ENCODE measurements around the gene GALNT17. TPM values are rescaled to one million over a fixed set of nuclear protein-coding genes. Genes with fewer than 3 reads are reported as not detected.

The GALNT17 gene
- total RNA-seq, 1 donor = not detected

DNA sequence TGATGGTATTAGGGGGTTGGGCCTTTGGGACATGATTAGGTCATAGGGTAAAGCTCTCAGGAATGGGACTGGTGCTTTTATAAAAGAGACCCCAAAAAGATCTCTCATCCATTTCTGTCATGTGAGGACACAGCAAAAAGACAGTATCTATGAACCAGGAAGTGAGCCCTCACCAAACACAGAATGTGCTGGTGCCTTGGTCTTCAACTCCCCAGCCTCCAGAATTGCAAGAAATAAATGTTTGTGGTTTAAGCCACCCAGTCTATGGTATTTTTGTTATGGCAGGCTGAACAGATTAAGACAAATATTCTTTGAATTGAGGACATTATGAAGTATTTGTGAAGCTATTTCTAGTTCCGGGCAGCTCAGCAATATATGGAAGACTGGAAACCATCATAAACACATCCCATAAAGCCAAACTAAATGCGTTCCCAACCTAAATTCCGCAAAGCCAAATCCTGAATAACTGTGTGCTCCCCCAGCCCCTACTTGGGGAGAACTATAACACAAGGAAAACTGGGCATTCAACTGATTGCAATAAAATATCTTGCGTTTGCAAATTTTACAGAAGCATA lies 153.7 kb downstream of the GALNT17 start:
- TF ChIP-seq CTCF (IDR thresholded peaks at IDR 0.05; ENCODE audit: insufficient read depth, low read depth, low read length) = no peak
- H3K4me3 ChIP-seq (ENCODE audit: low read depth, low read length) = no peak overlapping the region

DNA sequence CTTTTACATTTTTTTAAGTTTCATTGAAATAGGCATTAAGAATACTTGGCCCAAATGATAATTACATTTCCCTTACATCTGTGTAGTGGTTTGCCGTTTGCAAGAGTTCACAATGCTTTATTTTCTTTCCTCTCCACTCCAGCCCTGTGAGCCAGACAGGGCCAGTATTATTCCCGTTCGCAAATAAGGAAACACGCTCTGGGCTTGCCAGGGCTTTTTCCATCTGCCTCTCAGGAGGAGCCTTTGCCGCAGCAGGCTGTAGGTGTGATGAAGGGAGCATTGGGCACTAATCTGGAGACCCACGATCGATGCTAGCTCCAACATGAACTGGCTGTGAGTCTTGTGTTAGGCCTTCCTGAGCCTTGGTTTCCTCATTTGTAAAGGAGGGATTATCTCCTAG lies 154.4 kb downstream of the GALNT17 start:
- no peak overlapping the region for H3K4me3 ChIP-seq (ENCODE audit: low read depth, low read length)
- no peak for DNase-seq (ENCODE audit: low read depth)
- no peak for TF ChIP-seq CTCF (IDR thresholded peaks at IDR 0.05; ENCODE audit: insufficient read depth, low read depth, low read length)

More for the DNA sequence above, 153.7 kb downstream of the GALNT17 start:
- no peak for DNase-seq (ENCODE audit: low read depth)

GRCh38 chr7:71286924-71287323 lies 155.0 kb downstream of the GALNT17 start:
- no peak for DNase-seq (ENCODE audit: low read depth)
- no peak for TF ChIP-seq CTCF (IDR thresholded peaks at IDR 0.05; ENCODE audit: insufficient read depth, low read depth, low read length)

DNA sequence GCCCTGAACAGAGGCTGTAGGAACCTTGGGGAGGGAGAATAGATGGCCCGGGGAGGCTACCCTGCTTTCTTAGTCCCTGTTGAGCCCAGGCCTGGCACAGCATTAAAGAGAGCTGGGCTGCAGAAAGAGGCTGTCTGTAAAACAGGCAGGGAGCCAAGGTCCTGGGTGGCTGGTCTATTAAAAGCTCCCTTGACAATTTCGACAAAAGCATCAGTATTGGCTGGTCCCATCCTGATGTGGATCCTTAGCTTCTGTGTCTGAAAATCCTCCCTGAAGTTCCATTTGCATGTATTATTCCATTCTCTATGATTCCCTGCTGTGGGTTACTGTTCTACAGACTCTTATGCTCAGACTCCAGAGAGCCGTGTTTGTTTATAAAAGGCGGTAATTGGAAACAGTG lies 158.5 kb downstream of the GALNT17 start:
- no peak for DNase-seq (ENCODE audit: low read depth)
- H3K4me3 ChIP-seq (ENCODE audit: low read depth, low read length) = no peak overlapping the region
- no peak for TF ChIP-seq CTCF (IDR thresholded peaks at IDR 0.05; ENCODE audit: insufficient read depth, low read depth, low read length)

More at GRCh38 chr7:71286924-71287323, 155.0 kb downstream of the GALNT17 start:
- no peak overlapping the region for H3K4me3 ChIP-seq (ENCODE audit: low read depth, low read length)

GRCh38 chr7:71298378-71298777 lies 166.4 kb downstream of the GALNT17 start:
- no peak overlapping the region for H3K4me3 ChIP-seq (ENCODE audit: low read depth, low read length)
- TF ChIP-seq CTCF (IDR thresholded peaks at IDR 0.05; ENCODE audit: insufficient read depth, low read depth, low read length) = no peak
- DNase-seq (ENCODE audit: low read depth) = no peak

DNA sequence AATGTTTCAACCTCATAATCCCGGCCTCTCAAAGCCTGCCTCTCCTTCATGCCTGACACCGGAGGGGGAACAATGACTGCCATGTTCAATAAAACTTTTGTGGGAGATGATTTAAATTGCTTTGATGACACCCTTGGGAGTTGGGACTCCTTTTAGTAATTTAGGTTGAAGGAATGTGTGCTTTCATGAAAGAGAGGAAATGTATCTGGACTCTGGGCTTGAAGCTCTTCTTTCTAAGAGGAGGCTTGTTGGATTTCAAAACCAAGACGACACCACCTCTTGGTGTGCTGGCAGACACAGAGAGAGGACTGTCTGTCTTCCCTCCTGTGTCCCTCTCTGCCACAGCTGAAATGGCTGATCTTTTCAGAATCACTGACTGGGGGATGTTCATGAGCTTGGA lies 168.1 kb downstream of the GALNT17 start:
- DNase-seq (ENCODE audit: low read depth) = no peak
- no peak overlapping the region for H3K4me3 ChIP-seq (ENCODE audit: low read depth, low read length)
- no peak for TF ChIP-seq CTCF (IDR thresholded peaks at IDR 0.05; ENCODE audit: insufficient read depth, low read depth, low read length)

- no peak for DNase-seq (ENCODE audit: low read depth)
- no peak overlapping the region for H3K4me3 ChIP-seq (ENCODE audit: low read depth, low read length)
- no peak for TF ChIP-seq CTCF (IDR thresholded peaks at IDR 0.05; ENCODE audit: insufficient read depth, low read depth, low read length)
These were observed 168.7 kb downstream of the GALNT17 start for GRCh38 chr7:71300603-71301002.

Measured in fibroblast of villous mesenchyme (primary cell).